ENCODE measurements around the gene XBP1.

- TF ChIP-seq POLR2AphosphoS5 (IDR thresholded peaks at IDR 0.05; ENCODE audit: borderline replicate concordance, low read depth, low read length) (no peak), EZH2 (IDR thresholded peaks at IDR 0.05) (no peak), FOXP2 (optimal IDR thresholded peaks at IDR 0.05; ENCODE audit: control extremely low read depth, extremely low read length, insufficient read depth) (no peak)
These were observed 29.1 kb downstream of the XBP1 start for GRCh38 chr22:28771195-28771791.
